Activated CD8-positive, alpha-beta memory T cell treated with anti-CD3 and anti-CD28 coated beads, Interleukin-2, amount 50 U/mL, for 4 hours (primary cell): ENCODE results near the gene ALOXE3.
"Not testable (repeated sequence)": the region's sequence is repeated elsewhere in the genome, so short reads cannot be mapped to it uniquely, and the experiment has no call there.

Experiments
- DNase-seq: peaks from one replicate; pipeline ENCODE4 v3.0.0-alpha.2; 2020

ALOXE3 gene

DNA sequence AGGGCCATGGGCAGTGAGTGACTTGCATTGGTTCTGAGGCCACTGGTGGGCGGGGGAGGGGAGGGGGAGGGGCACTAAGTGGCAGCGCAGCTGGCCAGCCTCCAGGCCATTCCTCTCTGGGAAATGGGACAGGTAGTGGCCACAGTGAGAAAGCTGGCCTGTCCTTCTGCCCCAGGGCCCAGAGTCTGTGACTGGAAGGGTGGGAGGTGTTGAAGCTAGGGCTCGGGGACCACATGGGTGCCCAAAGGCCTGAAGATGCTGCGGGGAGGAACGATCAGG is 30.4 kb downstream of the ALOXE3 start:
- no peak for DNase-seq

DNA sequence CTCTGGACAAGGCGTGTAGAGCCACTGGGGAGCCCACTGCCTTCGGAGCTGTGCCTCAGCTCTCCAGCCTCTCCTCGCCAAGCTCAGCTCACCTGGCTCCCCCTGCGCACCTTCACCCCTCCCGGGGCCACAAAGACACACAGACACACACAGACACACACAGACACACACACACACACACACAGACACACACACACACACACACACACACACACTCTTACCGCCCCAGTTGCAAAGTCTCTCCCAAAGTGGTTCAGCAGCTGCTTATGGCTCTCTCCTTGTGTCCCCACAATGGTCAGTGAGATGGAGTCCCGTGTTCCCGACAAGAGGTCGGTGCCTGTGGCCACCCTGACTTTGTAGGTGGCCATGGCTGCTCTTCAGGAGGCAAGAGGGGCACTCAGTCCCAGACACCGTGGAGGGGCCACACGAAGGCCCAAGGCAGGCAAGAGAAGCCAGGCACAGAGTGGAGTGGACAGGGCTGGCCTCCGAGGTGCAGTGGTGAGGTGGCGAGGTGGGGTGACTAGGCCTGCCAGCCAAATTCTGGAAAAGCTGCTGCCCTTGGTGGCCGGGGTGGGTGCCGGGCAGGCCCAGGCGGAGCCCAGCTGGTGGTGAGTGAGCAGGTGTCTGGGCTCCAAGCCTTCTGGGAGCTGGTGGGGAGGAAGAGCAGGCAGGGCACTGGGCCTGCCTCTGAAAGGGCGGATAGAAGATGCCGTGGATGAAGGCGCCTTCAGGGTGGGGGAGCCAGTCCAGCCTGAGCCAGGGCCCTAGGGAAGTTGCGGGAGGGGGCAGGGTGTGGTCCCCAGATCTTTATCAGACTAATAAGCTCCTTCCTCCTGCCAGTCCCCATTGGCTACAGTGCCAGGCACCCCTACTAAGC is 31.0 kb downstream of the ALOXE3 start, which contains the start of gene ALOX12B:
TSS of gene ALOX12B (minus strand) at position 642 of the 877 bp plus-strand sequence. CDS start at position 368, 274 bp downstream.
- no peak for DNase-seq

DNA sequence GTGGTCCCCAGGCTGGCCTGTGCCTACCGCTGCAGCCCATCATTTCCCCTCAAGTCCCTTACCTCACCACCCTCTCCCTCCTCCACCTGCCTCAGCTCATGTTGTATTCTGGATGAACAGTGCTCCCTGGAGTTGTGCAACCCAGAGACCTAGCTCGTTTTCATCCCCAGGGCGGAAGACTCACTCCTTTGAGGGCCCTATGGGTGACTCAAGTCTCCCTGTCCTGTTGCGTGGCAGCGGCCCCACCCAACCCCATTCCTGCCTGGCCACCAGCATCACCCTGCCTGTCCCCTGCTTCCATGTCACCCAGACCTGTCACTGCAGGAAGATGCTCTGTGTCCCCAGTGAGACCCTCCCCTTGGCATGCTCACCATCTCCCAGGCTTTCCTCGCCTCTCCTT is 34.1 kb downstream of the ALOXE3 start:
- DNase-seq: no peak

DNA sequence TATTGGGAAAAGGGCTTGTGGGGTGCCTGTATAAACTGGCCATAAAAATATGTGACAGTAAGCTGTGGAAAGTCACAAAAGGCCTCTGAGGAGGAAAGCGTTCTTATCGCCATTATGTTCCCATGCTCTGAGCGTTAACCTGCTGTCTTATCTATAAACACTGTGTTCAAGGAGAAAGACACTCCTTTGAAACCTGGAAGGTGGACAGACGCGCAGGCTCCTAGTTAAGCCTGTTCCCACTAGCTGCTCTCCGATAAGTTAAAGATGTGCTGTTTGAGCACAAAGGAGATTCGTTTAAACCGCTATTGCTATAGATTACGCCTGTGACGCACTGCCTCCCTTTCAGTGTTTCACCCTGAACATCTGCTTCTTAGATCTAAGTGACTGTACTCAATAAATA is 36.0 kb downstream of the ALOXE3 start:
- DNase-seq: no peak

DNA sequence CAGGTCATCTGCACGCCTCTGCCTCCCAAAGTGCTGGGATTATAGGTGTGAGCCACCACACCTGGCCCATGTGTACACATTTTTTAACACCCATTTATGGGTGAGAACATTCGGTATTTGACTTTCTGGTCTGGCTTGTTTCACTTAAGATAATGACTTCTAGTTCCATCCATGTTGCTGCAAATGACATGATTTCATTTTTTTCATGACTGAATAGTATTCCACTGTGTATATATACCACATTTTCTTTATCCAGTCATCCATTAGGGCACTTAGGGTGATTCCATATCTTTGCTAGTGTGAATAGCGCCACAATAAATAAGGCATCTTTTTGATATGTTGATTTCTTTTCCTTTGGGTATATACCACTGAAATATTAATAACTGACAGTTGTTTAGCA is 36.4 kb downstream of the ALOXE3 start:
- DNase-seq: no peak

DNA sequence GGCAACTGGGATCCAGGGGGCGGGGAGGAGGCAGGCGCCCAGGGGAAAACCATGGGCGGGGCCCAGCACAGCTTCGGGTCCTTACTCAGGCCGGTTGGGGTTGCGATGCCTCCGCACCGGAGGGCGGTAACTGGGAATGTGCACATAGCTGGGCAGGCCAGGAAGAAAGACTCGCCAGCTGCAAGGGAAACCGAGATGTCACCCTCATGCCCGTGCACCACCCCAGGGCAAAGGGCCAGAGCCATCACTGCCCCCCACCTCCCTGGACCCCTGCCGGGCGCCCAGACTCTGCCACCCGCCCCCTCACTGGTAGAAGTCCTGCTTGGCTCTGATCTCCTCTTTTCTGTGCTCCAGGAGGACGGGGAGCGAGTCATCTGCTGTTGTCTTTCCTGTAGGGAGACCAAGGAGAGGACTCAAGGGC is 37.5 kb downstream of the ALOXE3 start:
- DNase-seq: no peak

DNA sequence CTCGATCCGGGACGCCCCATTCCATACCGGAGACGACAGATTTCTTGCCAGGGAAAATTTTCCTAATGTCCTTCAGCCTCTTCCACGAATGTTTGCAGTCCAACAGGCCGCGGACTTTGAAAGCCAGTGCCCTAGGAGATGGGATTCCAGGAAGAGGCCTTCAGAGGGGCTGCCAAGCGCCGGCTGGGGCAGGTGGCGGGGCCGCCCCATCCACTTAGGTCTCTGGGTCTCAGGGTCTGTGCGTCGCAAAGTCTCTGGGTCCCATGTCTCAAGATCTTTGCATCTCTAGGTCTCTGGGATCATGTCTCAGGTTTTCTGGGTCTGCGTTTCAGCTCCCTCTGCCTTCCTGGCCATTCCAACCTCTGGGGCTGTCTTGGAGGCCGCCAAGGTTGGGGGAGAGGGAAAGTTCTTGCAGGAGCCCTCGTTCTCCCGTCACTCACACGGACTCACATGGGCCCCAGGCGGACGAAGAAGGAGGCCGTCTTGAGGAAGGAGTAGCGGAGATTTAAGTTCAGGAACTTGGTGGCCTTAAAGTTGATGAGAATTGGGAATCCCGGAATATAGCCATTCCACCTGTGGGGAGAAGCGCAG is 38.0 kb downstream of the ALOXE3 start:
- no peak for DNase-seq

DNA sequence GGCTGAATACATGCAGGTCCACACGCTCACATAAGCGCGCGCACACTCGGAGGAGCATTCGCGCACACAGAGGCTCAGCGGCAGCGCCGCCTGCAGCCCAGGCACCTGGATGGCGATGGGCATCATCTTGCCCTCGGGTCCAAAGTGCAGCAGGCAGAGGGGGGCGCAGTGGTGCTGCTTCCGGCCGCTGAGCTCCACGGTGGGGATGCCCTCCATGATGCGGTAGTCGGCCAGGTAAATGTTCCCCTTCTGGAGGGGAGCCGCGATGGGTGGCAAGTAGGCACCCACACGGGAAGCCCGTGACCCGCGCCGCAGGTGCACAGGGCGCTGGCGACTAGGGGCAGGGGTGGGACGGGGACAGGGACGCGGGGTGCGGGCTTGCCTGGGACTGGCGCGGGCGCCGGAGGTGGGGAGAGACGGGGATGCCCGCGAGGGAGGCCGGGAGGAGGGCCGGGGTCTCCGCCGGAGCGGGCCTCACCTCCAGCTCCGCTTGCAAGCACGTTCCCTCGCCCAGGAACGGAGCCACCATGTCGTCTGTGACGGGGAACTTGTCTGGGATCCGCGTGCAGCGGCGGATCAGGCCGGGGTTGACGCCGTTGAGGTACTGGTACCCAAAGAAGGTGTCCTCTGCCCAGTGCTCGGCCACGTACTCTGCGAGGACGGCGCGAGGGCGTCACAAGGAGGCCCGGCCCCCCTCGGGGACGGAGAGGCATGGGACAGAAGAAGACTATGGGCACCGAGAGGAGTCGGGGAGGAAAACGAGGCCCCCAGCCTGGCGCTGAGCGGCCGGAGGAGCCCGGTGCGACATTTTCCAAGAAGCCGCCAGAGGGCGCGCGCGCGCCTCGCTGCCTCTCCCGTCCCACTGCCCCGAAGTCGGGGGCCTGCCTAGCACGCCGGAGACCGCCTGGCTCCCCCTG is 38.8 kb downstream of the ALOXE3 start:
- peak; percentile 80 for DNase-seq

DNA sequence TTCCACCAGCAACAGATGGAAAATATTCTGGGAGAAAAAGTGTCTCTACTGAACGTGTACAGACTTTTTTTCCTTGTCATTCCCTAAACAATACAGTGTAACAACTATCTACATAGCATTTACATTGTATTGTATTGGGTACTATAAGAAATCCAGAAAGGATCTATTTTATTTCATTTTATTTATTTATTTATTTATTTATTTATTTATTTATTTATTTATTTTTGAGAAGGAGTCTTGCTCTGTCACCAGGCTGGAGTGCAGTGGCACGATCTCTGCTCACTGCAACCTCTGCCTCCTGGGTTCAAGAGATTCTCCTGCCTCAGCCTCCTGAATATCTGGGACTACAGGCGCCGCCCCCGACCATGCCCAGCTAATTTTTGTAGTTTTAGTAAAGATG is 40.4 kb downstream of the ALOXE3 start:
- not testable (repeated sequence) for DNase-seq

DNA sequence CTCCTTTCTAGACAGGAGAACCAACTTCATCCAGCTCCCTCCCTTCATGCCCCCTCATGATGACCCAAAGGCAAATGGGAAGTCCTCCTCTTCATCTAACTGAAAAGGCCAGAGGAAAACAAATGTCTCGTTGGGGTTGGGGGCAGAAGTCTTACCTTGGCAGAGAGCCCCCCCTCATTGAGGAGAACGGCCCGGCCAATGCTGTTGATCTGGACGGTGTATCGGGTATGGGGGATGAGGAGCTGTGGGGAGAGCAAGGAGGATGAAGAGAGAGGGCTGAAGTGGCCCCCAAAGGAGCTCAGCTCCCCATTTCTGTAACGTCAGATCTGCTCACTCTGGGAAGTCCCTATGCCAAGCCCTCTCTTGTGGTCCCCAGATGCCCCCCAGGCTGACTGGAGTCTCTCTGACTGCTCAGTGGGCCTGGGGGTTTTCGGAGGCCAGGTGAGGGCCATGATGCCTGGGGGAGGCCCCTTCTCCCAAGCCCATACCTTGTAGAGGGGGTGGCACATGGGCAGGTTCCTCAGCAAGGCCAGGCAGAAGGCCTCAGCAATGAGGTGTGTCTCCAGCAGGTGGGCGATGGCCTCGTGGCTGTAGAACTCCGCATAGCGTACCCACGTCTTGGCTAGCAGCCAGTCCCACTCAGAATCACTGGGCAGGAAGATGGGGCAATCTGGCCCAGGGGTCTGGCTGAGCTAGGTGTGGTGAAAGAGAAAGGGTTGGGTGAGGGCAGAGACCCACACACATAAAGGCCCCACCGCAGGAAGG is 41.6 kb downstream of the ALOXE3 start:
- no peak for DNase-seq

DNA sequence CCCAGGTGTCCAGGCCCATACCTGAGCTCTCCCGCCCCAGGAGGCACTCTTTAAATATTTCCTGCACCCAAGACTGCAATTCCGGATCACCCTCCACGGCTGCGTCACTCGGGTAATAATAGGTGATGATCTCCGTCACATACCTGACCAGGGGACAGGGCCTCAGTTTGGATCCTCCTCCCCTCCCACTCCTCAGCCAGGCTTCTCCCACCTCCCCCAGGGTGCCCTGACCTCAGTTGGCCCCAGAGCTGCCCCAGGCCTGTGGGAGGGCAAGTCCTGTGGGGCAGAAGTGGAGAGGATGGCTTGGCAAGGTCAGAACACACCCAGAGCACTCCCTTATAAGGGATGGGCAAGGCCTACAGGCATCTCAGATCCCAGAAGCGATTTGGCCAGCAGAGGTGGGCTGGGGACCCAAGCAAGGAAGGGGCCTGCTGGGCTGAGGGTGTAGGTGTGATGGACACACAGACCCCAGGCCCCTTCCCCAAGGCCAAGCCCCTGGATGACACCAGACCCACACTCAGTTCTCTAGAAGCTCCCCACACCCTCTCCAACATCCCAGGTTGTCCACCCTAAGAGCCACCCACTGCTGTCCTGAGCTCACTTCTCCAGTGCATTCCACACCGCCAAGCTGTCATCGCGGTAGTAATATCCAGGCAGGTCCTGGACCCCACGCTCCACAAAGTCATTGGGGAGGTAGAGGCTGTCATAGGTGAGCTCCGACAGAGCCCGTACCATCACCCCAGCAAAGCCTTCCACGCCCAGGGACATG is 42.6 kb downstream of the ALOXE3 start:
- DNase-seq: no peak

DNA sequence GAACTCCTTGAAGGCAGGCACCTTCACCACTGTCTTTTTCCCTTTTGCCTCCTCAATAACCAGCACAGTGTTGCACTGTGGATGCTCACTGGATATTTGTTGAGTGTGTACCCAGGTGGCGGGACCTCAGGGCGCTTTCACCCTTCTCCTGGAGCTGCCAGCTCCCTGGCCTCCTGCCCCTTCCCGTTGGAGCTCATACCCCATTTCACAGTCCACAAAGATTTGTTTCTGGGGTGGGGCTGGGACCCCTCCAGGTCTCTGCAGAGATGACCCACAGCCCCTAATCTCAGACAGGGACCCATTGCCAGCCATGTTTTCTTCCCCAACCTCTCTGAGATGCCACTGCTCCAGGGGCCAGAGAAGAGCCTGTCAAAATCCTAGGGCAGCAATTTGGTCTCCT is 43.2 kb downstream of the ALOXE3 start:
- no peak for DNase-seq

DNA sequence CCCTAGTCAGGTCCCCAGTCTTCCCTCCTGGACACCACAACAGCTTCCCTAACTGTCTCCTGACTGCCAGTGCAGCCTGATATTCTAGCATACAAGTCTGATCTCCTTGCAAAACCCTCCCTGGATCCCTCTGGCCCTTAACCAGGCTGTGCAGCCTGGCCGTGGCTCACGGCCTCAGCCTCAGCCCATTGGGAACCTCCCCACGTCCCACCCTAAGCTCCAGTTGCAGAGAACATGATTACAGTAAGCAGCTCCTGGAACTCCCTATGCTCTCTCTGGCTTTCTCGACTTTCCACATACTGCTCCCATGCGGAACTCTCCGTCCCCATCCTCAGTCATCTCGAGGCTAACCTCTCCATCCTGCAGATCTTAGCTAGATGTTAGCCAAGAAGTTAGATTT is 43.8 kb downstream of the ALOXE3 start:
- no peak for DNase-seq

DNA sequence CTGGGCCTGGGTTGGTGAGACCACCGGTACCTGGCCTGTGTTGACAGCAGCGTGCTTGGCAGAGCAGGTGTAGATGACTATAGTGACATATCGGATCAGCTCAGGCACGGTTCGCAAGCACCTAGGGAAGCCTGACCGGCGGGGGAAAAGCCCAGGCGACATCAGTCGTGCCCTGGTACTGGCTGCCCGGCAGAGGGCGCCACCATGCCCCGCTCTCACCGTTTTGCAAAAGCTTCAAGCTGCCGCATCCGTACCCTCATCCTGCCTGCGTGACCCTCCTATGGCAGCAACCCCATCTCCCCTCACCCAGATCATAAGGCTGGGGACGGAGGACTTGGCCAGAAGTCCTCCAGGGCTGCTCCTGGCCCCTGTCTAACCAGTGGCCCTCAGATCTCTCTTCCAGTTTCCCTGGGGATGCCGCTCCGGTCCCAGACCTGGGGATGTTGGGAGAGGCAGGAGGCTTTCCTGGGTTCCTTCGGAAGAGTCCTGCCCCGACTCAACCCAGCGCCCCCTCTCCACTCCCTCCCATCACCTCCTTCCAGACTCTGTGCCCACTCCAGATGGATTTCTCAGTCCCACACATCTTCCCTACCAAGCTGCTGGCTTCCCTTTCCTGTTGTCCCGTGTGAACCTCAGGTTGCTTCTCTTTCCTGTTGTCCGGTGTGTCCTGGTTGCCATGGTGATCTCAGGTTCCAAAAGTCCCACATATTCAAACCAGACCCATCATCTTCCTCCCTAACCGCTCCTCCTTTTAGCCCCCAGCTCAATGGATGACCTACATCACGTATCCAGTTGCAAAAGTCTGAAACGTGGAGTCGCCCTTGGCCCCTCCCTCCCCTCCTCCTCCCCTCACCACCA is 44.5 kb downstream of the ALOXE3 start:
- peak; percentile 88 for DNase-seq

DNA sequence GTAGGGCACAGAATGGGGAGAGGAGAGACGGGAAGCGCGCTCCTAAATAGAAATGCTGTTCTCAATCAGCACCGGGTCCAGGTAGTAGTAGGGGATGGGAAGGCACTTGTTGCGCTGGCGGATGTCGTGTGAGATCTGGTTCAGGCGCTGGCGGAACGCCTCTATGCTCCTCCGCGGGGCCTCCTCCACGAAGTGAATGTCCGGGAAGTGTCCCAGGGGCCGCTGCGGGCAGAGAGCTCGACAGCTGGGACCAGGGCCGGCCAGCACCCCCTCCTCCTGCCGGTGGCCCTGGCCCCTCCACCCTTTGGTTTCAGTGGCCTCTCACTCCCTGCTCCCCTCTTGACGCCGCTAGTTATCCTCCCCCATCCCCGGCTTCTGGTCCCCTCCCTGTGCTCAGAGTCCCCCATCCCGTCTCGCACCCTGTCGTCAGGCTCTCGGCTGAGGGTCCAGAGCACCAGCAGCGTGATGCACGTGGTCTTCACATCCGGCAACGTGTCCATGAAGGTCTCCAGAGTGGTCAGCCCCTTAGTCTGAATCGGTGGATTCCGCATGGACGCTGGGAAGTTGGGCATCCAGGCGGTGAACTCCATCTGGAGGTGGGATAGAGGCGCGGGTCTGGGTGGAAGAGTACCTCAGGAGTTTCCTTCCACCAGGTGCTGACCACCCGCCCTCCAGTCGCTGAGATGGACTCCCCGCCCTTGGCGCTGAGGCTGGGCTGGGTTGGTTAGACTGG is 45.4 kb downstream of the ALOXE3 start:
- no peak for DNase-seq

DNA sequence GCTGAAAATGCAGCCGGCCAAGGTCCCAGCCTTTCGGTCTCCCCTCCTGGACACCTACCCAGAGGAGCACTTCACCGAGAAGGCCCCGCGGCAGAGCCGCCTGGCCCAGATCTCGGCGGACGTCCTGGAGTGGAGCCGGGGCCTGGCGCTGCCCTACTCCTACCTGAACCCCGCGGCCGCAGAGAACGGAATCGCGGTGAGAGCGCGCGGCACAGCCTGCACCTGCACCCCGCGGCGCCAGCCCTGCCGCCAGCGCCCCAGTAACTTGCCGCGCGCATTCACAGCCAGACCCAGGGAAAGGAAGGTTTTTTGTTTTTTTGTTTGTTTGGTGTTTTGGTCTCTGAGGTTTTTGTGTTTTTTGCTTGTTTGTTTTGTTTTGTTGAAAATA is 46.0 kb downstream of the ALOXE3 start:
- DNase-seq: no peak

DNA sequence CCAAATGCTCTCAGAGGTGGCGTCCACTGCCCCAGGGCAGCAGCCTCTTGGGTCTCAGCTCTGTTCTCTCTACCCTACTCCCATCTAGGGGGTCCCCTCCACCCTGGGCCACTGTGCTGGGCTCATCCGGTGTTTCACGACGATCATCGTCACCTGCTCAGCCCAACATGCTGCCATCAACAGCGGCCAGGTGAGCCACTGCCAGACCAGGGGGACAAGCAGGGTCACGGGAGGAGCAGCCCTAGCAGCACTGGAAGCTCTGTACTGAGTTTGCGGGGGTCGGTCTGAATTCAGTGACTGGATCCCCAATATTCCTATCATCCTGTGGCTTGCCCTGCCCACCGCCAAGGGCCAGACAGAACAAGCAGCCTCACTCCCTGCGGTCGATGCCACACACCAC is 46.8 kb downstream of the ALOXE3 start:
- no peak for DNase-seq

DNA sequence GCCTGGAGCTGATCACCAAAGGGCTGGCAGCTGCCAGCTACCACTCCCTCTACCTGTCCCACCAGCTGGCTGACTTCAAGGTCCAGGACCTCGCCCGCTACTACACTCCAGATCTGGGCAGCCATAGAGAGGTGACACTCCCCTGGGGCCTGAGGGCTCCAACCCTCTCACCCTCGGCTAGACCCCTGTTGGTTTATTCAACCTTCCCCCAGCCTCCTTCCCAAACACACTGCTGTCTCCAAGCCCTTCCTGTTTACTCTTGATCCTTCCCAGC is 48.8 kb downstream of the ALOXE3 start:
- no peak for DNase-seq

DNA sequence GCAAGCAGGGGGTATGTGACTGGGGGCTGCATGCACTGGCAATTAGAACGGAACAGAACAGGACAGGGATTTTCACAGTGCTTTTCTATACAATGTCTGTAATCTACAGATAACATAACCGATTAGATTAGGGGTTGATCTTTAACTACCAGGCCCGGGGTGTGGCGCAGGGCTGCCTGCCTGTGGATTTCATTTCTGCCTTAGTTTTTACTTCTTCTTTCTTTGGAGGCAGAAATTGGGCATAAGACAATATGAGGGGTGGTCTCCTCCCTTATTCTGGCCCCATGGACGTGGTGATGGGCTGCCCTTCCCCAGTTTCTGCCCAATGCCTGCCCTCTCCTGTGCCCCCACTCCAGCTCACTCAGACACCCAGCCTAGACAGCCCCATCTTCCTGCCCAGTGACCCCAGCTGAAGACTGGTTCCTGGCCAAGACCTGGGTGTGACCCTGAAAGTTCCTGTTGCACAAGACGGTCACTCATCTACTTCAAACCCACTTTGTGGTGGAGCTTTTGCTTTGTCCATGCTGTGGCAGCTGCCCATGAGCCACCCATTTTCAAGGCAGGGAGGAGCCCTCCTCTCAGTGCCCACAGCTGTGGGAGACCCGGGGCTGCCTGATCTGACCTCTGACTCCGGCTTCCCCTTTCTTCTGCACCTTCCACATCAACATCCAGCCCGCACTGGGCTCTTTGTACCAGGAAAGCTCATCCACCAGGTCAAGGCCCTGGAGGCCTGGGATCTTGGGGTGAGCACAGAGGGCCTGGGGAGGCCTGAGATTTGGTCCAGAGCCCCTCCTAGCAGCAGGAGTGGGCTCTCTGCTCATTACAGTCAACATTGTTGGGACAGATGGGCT is 49.4 kb downstream of the ALOXE3 start:
- DNase-seq: no peak

DNA sequence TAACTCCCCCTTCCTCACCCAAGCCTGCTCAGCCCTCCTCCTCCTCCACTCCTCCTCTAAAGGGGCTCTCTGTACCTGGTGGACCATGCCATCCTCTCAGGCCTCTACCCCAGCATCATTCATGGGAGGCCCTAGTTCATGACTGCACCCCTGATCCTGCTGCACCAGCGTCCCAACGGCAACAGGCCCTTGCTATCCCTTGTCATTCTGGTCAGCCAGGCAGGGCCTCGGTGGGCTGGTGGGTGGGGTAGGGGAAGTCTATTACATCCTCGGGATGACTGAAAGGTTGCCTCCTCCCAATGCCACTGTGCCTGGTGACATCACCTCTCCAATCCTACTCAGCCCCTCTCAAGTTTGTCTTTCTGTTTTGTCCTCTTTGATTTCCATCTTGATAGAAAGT is 50.5 kb downstream of the ALOXE3 start:
- DNase-seq: no peak
